CD4-positive, alpha-beta T cell (primary cell): ENCODE measurements around the gene PHRF1. TPM values are rescaled to one million over a fixed set of nuclear protein-coding genes. Genes with fewer than 3 reads are reported as not detected.
A peak's percentile ranks its signal among the peaks of the same experiment; 100 is the strongest.

ENCODE experiments used
- ATAC-seq: fragments of 200-7000 bp; cut with Tn5 transposase; one replicate; pipeline ENCODE4 v1.10.0; 2022; ENCODE audit warnings: mild to moderate bottlenecking; ENCODE audit not compliant: poor library complexity
- CTCF ChIA-PET: fragments of 350-600 bp; sonication (Branson Sonifier 250); formaldehyde crosslinking; loops from one replicate; lab custom pipeline; 2021; ENCODE audit warnings: antibody characterized with exemption, inconsistent platforms; lab: Charles Lee
- POLR2A ChIA-PET: fragments of 350-600 bp; sonication (Branson Sonifier 250); formaldehyde crosslinking; loops from one replicate; lab custom pipeline; 2021; ENCODE audit warnings: antibody characterized with exemption, inconsistent platforms; lab: Charles Lee
- DNase-seq, 14 experiments: peaks; one replicate each; pipeline ENCODE4 v3.0.0-alpha.2; 2013 to 2020; ENCODE audit warnings: mixed read lengths in 2 of 14
- H3K27ac ChIP-seq, 2 donors: one replicate each; pipeline versions ENCODE4 v1.5.1 to v1.7.0; 2013; ENCODE audit warnings: low read length in 2 of 2, low read depth in 1 of 2, mild to moderate bottlenecking in 1 of 2
- H3K27me3 ChIP-seq, 2 experiments: 1 replicate in 1 of 2; 2 replicates in 1 of 2; pipeline versions ENCODE4 v1.6.1 to v1.7.0; 2013; ENCODE audit warnings: low read length in 2 of 2, control low read depth in 1 of 2, mild to moderate bottlenecking in 1 of 2, moderate library complexity in 1 of 2; ENCODE audit not compliant: insufficient read depth in 2 of 2, control insufficient read depth in 1 of 2
- H3K36me3 ChIP-seq: one replicate; pipeline ENCODE4 v1.6.1; 2013; ENCODE audit warnings: low read length, control low read depth; ENCODE audit not compliant: insufficient read depth
- H3K4me1 ChIP-seq: one replicate; pipeline ENCODE4 v1.6.1; 2013; ENCODE audit warnings: low read length, control low read depth; ENCODE audit not compliant: insufficient read depth
- H3K4me3 ChIP-seq: one replicate; pipeline ENCODE4 v1.5.1; 2013; ENCODE audit warnings: mild to moderate bottlenecking, low read length, moderate library complexity
- H3K9me3 ChIP-seq, 2 experiments: 1 replicate in 1 of 2; 2 replicates in 1 of 2; pipeline versions ENCODE4 v1.6.1 to v1.7.0; 2013; ENCODE audit warnings: low read length in 2 of 2, mild to moderate bottlenecking in 2 of 2, control low read depth in 1 of 2, moderate library complexity in 1 of 2; ENCODE audit not compliant: control insufficient read depth in 1 of 2, insufficient read depth in 1 of 2
- H3K27ac Mint-ChIP-seq: one replicate; pipeline ENCODE4 v1.8.0; 2020; ENCODE audit warnings: mixed read lengths
- H3K27me3 Mint-ChIP-seq: one replicate; pipeline ENCODE4 v1.8.0; 2021; ENCODE audit warnings: mixed read lengths
- H3K36me3 Mint-ChIP-seq: one replicate; pipeline ENCODE4 v1.8.0; 2021; ENCODE audit warnings: low read depth, mixed read lengths
- H3K4me1 Mint-ChIP-seq: one replicate; pipeline ENCODE4 v1.8.0; 2021; ENCODE audit warnings: low read depth, mixed read lengths
- H3K4me3 Mint-ChIP-seq: one replicate; pipeline ENCODE4 v1.8.0; 2020; ENCODE audit warnings: mild to moderate bottlenecking, mixed read lengths
- H3K9me3 Mint-ChIP-seq: one replicate; pipeline ENCODE4 v1.8.0; 2020; ENCODE audit warnings: mixed read lengths
- CTCF ChIP-seq: fragments of 200-600 bp; IDR thresholded peaks from one replicate; pipeline ENCODE4 v1.8.0; 2022; ENCODE audit warnings: antibody characterized with exemption, mild to moderate bottlenecking
- intact Hi-C, 2 experiments: fragments of 100-400 bp; cut with DNase I in 1 of 2; cut with micrococcal nuclease in 1 of 2; formaldehyde crosslinking; loops; one replicate each; pipeline versions ENCODE4 v1.15.1 to v1.9.0; 2023 to 2025; cut with DNase I, micrococcal nuclease
- polyA plus RNA-seq, 2 donors: library from polyadenylated mRNA; unstranded; fragments of 120-200 nt; gene quantifications; one replicate each; pipeline ENCODE4 v1.2.1, GENCODE V29; 2013
- total RNA-seq, 174 experiments: library from RNA in 2 of 174; stranded (reverse) in 2 of 174; gene quantifications; one replicate each; pipeline ENCODE4 v1.2.3 and lab custom pipeline; 2021 to 2026

PHRF1 gene
- total RNA-seq (10 to 100 TPM; 37.1 to 37.6 TPM), total RNA-seq (lab: John Stamatoyannopoulos, UW) (84.3 to 233 (median 165) reads per million in 172 experiments)
- 23.2 TPM for polyA plus RNA-seq (2013, experiment 1 of 2)
- 24.6 TPM for polyA plus RNA-seq (2013, experiment 2 of 2)

- peak; percentile 90 for ATAC-seq
- no peak for TF ChIP-seq CTCF
- no peaks in the 10 kb centered on the region for H3K9me3 Mint-ChIP-seq
- Histone ChIP-seq H3K4me1 (peaks cover 56% of the 10 kb centered on the region), H3K27ac (peak within 1 kb of the TSS; percentile 87 to 98), H3K9me3 (no peaks in the 10 kb centered on the region), H3K36me3 (peaks cover 6% of the 10 kb centered on the region), H3K4me3 (peak within 1 kb of the TSS; percentile 87), H3K27me3 (no peaks in the 10 kb centered on the region)
- DNase-seq, result peak; percentile 91 to 98 (median 96)
- intact Hi-C loops, result loop anchor here (1.0 to 5.0 kb wide), 5 partner anchors 15 to 169 kb away; partner anchors contain the start of genes IRF7 (in 1 of the 2), LMNTD2 (in 1 of the 2), LRRC56 (in 1 of the 2) and RASSF7 (in 1 of the 2)
- peaks cover 4% of the 10 kb centered on the region for H3K27me3 Mint-ChIP-seq
- peaks cover 48% of the 10 kb centered on the region for H3K4me1 Mint-ChIP-seq
- H3K4me3 Mint-ChIP-seq, result peak within 1 kb of the TSS; percentile 95
- CTCF ChIA-PET, result interaction anchor here (0.8 to 1.6 kb wide), 3 partner anchors 19 to 39 kb away, joined by 3 to 5 read pairs (median 4); partner anchors contain the start of gene IRF7
- POLR2A ChIA-PET, result interaction anchor here (0.7 to 2.1 kb wide), 27 partner anchors 9 to 369 kb away, joined by 3 to 25 read pairs (median 8); partner anchors contain the start of genes BET1L, DEAF1, HRAS and IRF7
- H3K36me3 Mint-ChIP-seq, result peaks cover 14% of the 10 kb centered on the region
- peak within 1 kb of the TSS; percentile 92 for H3K27ac Mint-ChIP-seq
Observed at GRCh38 chr11:575996-576768, at the start of gene PHRF1. Gene PHRF1 (plus strand): TSS chr11:576470. CDS start chr11:581513, 5,043 bp downstream.

GRCh38 chr11:528166-528814 lies 48.0 kb upstream of the PHRF1 start:
- Histone ChIP-seq H3K36me3 (peaks cover 22% of the 10 kb centered on the region), H3K9me3 (no peaks in the 10 kb centered on the region), H3K27me3 (no peaks in the 10 kb centered on the region), H3K4me3 (no peak overlapping the region), H3K27ac (no peak overlapping the region), H3K4me1 (no peaks in the 10 kb centered on the region)
- H3K36me3 Mint-ChIP-seq, result peaks cover 9% of the 10 kb centered on the region
- no peaks in the 10 kb centered on the region for H3K4me1 Mint-ChIP-seq
- no peak for TF ChIP-seq CTCF
- DNase-seq, result no peak
- ChIA-PET CTCF (interaction anchor here (1.0 kb wide), 1 partner anchor 10 kb away, joined by 3 read pairs; no protein-coding TSS in a partner anchor), POLR2A (no interaction called here)
- no peaks in the 10 kb centered on the region for H3K9me3 Mint-ChIP-seq
- intact Hi-C loops, result no loop called here
- H3K27ac Mint-ChIP-seq, result no peak overlapping the region
- no peak for ATAC-seq
- no peaks in the 10 kb centered on the region for H3K27me3 Mint-ChIP-seq
- no peak overlapping the region for H3K4me3 Mint-ChIP-seq

- ATAC-seq (no peak), DNase-seq (no peak)
- H3K27me3 ChIP-seq, result no peaks in the 10 kb centered on the region
- H3K4me1 ChIP-seq, result peaks cover 7% of the 10 kb centered on the region
- Mint-ChIP-seq H3K27me3 (no peaks in the 10 kb centered on the region), H3K4me3 (no peak overlapping the region), H3K36me3 (peaks cover 9% of the 10 kb centered on the region), H3K4me1 (no peaks in the 10 kb centered on the region), H3K27ac (no peak overlapping the region), H3K9me3 (no peaks in the 10 kb centered on the region)
- no peak overlapping the region for H3K27ac ChIP-seq
- POLR2A ChIA-PET, result no interaction called here
- intact Hi-C loops, result no loop called here
- CTCF ChIA-PET, result no interaction called here
- peaks cover 26% of the 10 kb centered on the region for H3K36me3 ChIP-seq
- H3K9me3 ChIP-seq, result no peaks in the 10 kb centered on the region
- TF ChIP-seq CTCF, result no peak
- H3K4me3 ChIP-seq, result no peak overlapping the region
Observed at GRCh38 chr11:528815-529727, 47.2 kb upstream of the PHRF1 start.
